SK-N-SH (cell line): Measurements from ENCODE around the gene RAB4A. TPM values are rescaled to one million over a fixed set of nuclear protein-coding genes. Genes with fewer than 3 reads are reported as not detected.

Source experiments
- CTCF ChIA-PET: fragments of 300-600, 350-600 bp; formaldehyde crosslinking; extraction: SDS; loops from one replicate; lab custom pipeline; 2021; lab: Yijun Ruan, JAX
- POLR2A ChIA-PET: fragments of 350-600 bp; sonication (Branson Sonifier 250); formaldehyde crosslinking; extraction: SDS; loops from one replicate; lab custom pipeline; 2020; ENCODE audit warnings: antibody characterized with exemption, inconsistent platforms; lab: Yijun Ruan, JAX
- DNase-seq: peaks from one replicate; pipeline ENCODE4 v3.0.0; 2012
- H2AFZ ChIP-seq: fragments of 200-600 bp; sonication (generic); 2 replicates; pipeline ENCODE4 v1.8.1; 2016; ENCODE audit warnings: antibody characterized with exemption, mild to moderate bottlenecking, low read depth
- H3F3A ChIP-seq: fragments of 200-600 bp; sonication (generic); replicated peaks from 2 replicates; pipeline ENCODE3; 2016; ENCODE audit warnings: antibody characterized with exemption, mild to moderate bottlenecking; ENCODE audit not compliant: insufficient read depth
- H3K27ac ChIP-seq, 2 experiments: fragments of 200-500 bp in 1 of 2; fragments of 200-600 bp in 1 of 2; sonication (Bioruptor generic) in 1 of 2; sonication (generic), shearing (Covaris generic) in 1 of 2; 2 replicates each; pipeline versions ENCODE4 v1.5.1 to v1.6.1; 2014 to 2016; ENCODE audit warnings: low read depth in 2 of 2, inconsistent platforms in 1 of 2, low read length in 1 of 2, mild to moderate bottlenecking in 1 of 2, mixed read lengths in 1 of 2
- H3K27me3 ChIP-seq: fragments of 200-600 bp; sonication (generic), shearing (Covaris generic); 2 replicates; pipeline ENCODE4 v1.6.1; 2016; ENCODE audit warnings: mixed run types; ENCODE audit not compliant: insufficient read depth
- H3K36me3 ChIP-seq, 2 experiments: fragments of 200-500 bp in 1 of 2; fragments of 200-600 bp in 1 of 2; sonication (Bioruptor generic) in 1 of 2; sonication (generic) in 1 of 2; replicated peaks in 1 of 2; 2 replicates each; pipeline versions ENCODE3 to v1.5.1; 2014 to 2016; ENCODE audit warnings: low read length in 1 of 2, mild to moderate bottlenecking in 1 of 2; ENCODE audit not compliant: insufficient read depth in 2 of 2, control insufficient read depth in 1 of 2
- H3K4me1 ChIP-seq, 2 experiments: fragments of 200-500 bp in 1 of 2; fragments of 200-600 bp in 1 of 2; sonication (Bioruptor generic) in 1 of 2; sonication (generic), shearing (Covaris generic) in 1 of 2; 2 replicates each; pipeline versions ENCODE4 v1.5.1 to v1.6.1; 2014 to 2016; ENCODE audit warnings: low read depth in 1 of 2, low read length in 1 of 2, mixed run types in 1 of 2; ENCODE audit not compliant: insufficient read depth in 2 of 2, control insufficient read depth in 1 of 2
- H3K4me2 ChIP-seq: fragments of 200-600 bp; sonication (generic), shearing (Covaris generic); 2 replicates; pipeline ENCODE4 v1.6.1; 2017; ENCODE audit warnings: mixed run types
- H3K4me3 ChIP-seq, 2 experiments: fragments of 200-500 bp in 1 of 2; fragments of 200-600 bp in 1 of 2; sonication (Bioruptor generic) in 1 of 2; sonication (generic), shearing (Covaris generic) in 1 of 2; 2 replicates each; pipeline versions ENCODE4 v1.5.1 to v1.8.1; 2014 to 2016; ENCODE audit warnings: low read depth in 2 of 2, inconsistent platforms in 1 of 2, low read length in 1 of 2, mild to moderate bottlenecking in 1 of 2, mixed read lengths in 1 of 2, moderate library complexity in 1 of 2
- H3K79me2 ChIP-seq: fragments of 200-600 bp; sonication (generic); 2 replicates; pipeline ENCODE4 v1.8.1; 2017; ENCODE audit warnings: mild to moderate bottlenecking; ENCODE audit not compliant: insufficient read depth
- H3K9ac ChIP-seq: fragments of 200-600 bp; sonication (generic); 2 replicates; pipeline ENCODE4 v1.6.1; 2017; ENCODE audit warnings: mixed run types
- H3K9me2 ChIP-seq: fragments of 200-600 bp; sonication (generic); 2 replicates; pipeline ENCODE4 v1.6.1; 2017; ENCODE audit warnings: mixed run types
- H3K9me3 ChIP-seq: fragments of 200-600 bp; sonication (generic); 2 replicates; pipeline ENCODE4 v1.6.1; 2017; ENCODE audit warnings: mixed run types, mild to moderate bottlenecking, moderate library complexity
- H4K20me1 ChIP-seq: fragments of 200-600 bp; sonication (generic); 2 replicates; pipeline ENCODE4 v1.6.1; 2017; ENCODE audit warnings: mild to moderate bottlenecking, mixed run types; ENCODE audit not compliant: insufficient read depth
- CHD2 ChIP-seq: fragments of 150-350 bp; IDR thresholded peaks from 2 replicates; pipeline ENCODE4 v1.6.1; 2018; ENCODE audit warnings: low read length; ENCODE audit not compliant: partially characterized antibody
- EP300 ChIP-seq, 2 experiments: IDR thresholded peaks; 2 replicates each; pipeline versions ENCODE4 v1.4.0 to v1.6.1; 2012; ENCODE audit warnings: borderline replicate concordance in 1 of 2, low read depth in 1 of 2, low read length in 1 of 2
- EZH2phosphoT487 ChIP-seq: fragments of 200-600 bp; sonication (generic); IDR thresholded peaks from 2 replicates; pipeline ENCODE4 v1.6.1; 2017; ENCODE audit warnings: low read depth, mixed run types, mild to moderate bottlenecking, antibody characterized with exemption, moderate library complexity, borderline replicate concordance
- FOSL2 ChIP-seq: IDR thresholded peaks from 2 replicates; pipeline ENCODE4 v1.4.0; 2012; ENCODE audit warnings: low read depth, mild to moderate bottlenecking, moderate library complexity, borderline replicate concordance
- FOXJ3 ChIP-seq: sonication (generic); formaldehyde crosslinking; IDR thresholded peaks from 2 replicates; pipeline ENCODE4 v1.5.1; 2020; ENCODE audit warnings: mild to moderate bottlenecking, missing genetic modification reagents
- FOXM1 ChIP-seq: IDR thresholded peaks from 2 replicates; pipeline ENCODE4 v1.4.0; 2012; ENCODE audit warnings: low read depth, mild to moderate bottlenecking
- GATA2 ChIP-seq: sonication (generic); formaldehyde crosslinking; IDR thresholded peaks from 2 replicates; pipeline ENCODE4 v1.5.0; 2020; ENCODE audit warnings: mild to moderate bottlenecking, missing genetic modification reagents
- NFIC ChIP-seq: IDR thresholded peaks from 2 replicates; pipeline ENCODE4 v1.4.0; 2012; ENCODE audit warnings: borderline replicate concordance
- NRF1 ChIP-seq: IDR thresholded peaks from 2 replicates; pipeline ENCODE4 v1.6.1; 2012; ENCODE audit warnings: low read depth, mild to moderate bottlenecking, low read length
- RXRA ChIP-seq: IDR thresholded peaks from 2 replicates; pipeline ENCODE4 v1.4.0; 2012; ENCODE audit warnings: low read depth, mild to moderate bottlenecking, borderline replicate concordance
- SMC3 ChIP-seq: IDR thresholded peaks from 2 replicates; pipeline ENCODE4 v1.6.1; 2012; ENCODE audit warnings: low read depth, low read length, improper control_type of control experiment
- TAF1 ChIP-seq: IDR thresholded peaks from 2 replicates; pipeline ENCODE4 v1.6.1; 2012; ENCODE audit warnings: low read depth, mild to moderate bottlenecking, low read length, moderate library complexity, borderline replicate concordance
- TCF12 ChIP-seq: IDR thresholded peaks from 2 replicates; pipeline ENCODE4 v1.4.0; 2012
- YY1 ChIP-seq: IDR thresholded peaks from 2 replicates; pipeline ENCODE4 v1.4.0; 2012; ENCODE audit warnings: low read depth, mild to moderate bottlenecking
- WGBS: methylation state at CpG from one replicate; pipeline ENCODE4 v1.1.6; 2017; ENCODE audit warnings: low lambda C conversion rate; 5-methylcytosine and 5-hydroxymethylcytosine counted together
- polyA plus RNA-seq, 3 experiments: library from polyadenylated mRNA; depleted of rRNA; stranded (reverse); fragments of >200 nt; gene quantifications; 2 replicates each; pipeline ENCODE4 v1.2.3, GENCODE V29; 2012
- TF ChIP-seq, protein P1 (sequence below): fragments of 150-350 bp; IDR thresholded peaks from 2 replicates; pipeline ENCODE4 v1.6.1; 2017; ENCODE audit warnings: antibody characterized with exemption, low read length, low read depth, borderline replicate concordance
- TF ChIP-seq, protein P2 (sequence below): fragments of 200-600 bp; sonication (generic); IDR thresholded peaks from 2 replicates; pipeline ENCODE4 v1.6.1; 2017; ENCODE audit warnings: antibody characterized with exemption, mild to moderate bottlenecking, moderate library complexity
- TF ChIP-seq, protein P3 (sequence below): IDR thresholded peaks from 2 replicates; pipeline ENCODE4; 2012
- TF ChIP-seq, protein P4 (sequence below): IDR thresholded peaks from 2 replicates; pipeline ENCODE4 v1.6.1; 2012; ENCODE audit warnings: mild to moderate bottlenecking, low read depth, low read length, moderate library complexity
- TF ChIP-seq, protein P5 (sequence below): IDR thresholded peaks from 2 replicates; pipeline ENCODE4 v1.4.0; 2012; ENCODE audit warnings: low read depth, borderline replicate concordance
- TF ChIP-seq, protein P6 (sequence below): fragments of 150-350 bp; IDR thresholded peaks from 2 replicates; pipeline ENCODE4 v1.6.1; 2016; ENCODE audit warnings: mild to moderate bottlenecking, low read depth, low read length

The RAB4A gene
- polyA plus RNA-seq, 1 of the 3 experiments (the other 2 are of a cell fraction), result 28.1 TPM

DNA sequence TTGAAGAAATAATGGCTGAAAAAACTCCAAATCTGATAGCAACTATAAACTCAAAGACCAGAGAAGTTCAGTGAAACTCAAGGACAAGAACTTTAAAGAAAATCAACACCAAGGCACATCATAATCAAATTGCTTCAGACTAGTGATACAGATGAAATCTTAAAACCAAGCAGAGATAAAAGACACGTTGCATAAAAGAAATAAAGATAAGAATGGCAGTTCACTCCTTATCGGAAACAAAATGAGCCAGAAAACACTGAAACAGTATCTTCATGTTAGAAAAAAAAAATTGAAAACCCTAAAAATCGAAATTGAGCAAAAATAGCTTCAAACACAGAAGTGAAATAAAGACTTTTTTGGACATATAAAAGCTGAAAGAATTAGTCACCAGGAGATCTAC, 4.6 kb upstream of the RAB4A start:
- Histone ChIP-seq H3K4me2 (no peak overlapping the region), H3K36me3 (no peaks in the 10 kb centered on the region), H3K4me3 (no peak overlapping the region), H4K20me1 (no peaks in the 10 kb centered on the region), H3K27ac (no peak overlapping the region), H3K79me2 (no peaks in the 10 kb centered on the region), H3K9me3 (no peaks in the 10 kb centered on the region), H3K4me1 (peaks cover 0 to 4% of the 10 kb centered on the region in 2 experiments; a peak in 2 of 4 replicates), H2AFZ (no peak overlapping the region), H3F3A (peaks cover 6% of the 10 kb centered on the region), H3K27me3 (no peaks in the 10 kb centered on the region), H3K9ac (no peak overlapping the region), H3K9me2 (no peaks in the 10 kb centered on the region)
- ChIA-PET POLR2A (no interaction called here), CTCF (interaction anchor here (1.3 kb wide), 1 partner anchor 8 kb away, joined by 4 read pairs; no protein-coding TSS in a partner anchor)
- no peak for DNase-seq
- TF ChIP-seq, protein P1, sequence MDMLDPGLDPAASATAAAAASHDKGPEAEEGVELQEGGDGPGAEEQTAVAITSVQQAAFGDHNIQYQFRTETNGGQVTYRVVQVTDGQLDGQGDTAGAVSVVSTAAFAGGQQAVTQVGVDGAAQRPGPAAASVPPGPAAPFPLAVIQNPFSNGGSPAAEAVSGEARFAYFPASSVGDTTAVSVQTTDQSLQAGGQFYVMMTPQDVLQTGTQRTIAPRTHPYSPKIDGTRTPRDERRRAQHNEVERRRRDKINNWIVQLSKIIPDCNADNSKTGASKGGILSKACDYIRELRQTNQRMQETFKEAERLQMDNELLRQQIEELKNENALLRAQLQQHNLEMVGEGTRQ, result no peak
- TF ChIP-seq GATA2 (CRISPR knock-in tag) (no peak), RXRA (no peak), FOXM1 (no peak), CHD2 (no peak), YY1 (no peak), SMC3 (no peak), EZH2phosphoT487 (no peak), NRF1 (no peak), EP300 (IDR thresholded peaks at IDR 0.05; ENCODE audit: borderline replicate concordance in 1 of 2, low read depth in 1 of 2, low read length in 1 of 2) (no peak), FOXJ3 (CRISPR knock-in tag) (no peak), TCF12 (no peak), FOSL2 (no peak), TAF1 (no peak), NFIC (no peak)
- TF ChIP-seq, protein P2, sequence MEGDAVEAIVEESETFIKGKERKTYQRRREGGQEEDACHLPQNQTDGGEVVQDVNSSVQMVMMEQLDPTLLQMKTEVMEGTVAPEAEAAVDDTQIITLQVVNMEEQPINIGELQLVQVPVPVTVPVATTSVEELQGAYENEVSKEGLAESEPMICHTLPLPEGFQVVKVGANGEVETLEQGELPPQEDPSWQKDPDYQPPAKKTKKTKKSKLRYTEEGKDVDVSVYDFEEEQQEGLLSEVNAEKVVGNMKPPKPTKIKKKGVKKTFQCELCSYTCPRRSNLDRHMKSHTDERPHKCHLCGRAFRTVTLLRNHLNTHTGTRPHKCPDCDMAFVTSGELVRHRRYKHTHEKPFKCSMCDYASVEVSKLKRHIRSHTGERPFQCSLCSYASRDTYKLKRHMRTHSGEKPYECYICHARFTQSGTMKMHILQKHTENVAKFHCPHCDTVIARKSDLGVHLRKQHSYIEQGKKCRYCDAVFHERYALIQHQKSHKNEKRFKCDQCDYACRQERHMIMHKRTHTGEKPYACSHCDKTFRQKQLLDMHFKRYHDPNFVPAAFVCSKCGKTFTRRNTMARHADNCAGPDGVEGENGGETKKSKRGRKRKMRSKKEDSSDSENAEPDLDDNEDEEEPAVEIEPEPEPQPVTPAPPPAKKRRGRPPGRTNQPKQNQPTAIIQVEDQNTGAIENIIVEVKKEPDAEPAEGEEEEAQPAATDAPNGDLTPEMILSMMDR, result no peak
- TF ChIP-seq, protein P3, sequence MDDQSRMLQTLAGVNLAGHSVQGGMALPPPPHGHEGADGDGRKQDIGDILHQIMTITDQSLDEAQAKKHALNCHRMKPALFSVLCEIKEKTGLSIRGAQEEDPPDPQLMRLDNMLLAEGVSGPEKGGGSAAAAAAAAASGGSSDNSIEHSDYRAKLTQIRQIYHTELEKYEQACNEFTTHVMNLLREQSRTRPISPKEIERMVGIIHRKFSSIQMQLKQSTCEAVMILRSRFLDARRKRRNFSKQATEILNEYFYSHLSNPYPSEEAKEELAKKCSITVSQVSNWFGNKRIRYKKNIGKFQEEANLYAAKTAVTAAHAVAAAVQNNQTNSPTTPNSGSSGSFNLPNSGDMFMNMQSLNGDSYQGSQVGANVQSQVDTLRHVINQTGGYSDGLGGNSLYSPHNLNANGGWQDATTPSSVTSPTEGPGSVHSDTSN, result no peak
- TF ChIP-seq, protein P4, sequence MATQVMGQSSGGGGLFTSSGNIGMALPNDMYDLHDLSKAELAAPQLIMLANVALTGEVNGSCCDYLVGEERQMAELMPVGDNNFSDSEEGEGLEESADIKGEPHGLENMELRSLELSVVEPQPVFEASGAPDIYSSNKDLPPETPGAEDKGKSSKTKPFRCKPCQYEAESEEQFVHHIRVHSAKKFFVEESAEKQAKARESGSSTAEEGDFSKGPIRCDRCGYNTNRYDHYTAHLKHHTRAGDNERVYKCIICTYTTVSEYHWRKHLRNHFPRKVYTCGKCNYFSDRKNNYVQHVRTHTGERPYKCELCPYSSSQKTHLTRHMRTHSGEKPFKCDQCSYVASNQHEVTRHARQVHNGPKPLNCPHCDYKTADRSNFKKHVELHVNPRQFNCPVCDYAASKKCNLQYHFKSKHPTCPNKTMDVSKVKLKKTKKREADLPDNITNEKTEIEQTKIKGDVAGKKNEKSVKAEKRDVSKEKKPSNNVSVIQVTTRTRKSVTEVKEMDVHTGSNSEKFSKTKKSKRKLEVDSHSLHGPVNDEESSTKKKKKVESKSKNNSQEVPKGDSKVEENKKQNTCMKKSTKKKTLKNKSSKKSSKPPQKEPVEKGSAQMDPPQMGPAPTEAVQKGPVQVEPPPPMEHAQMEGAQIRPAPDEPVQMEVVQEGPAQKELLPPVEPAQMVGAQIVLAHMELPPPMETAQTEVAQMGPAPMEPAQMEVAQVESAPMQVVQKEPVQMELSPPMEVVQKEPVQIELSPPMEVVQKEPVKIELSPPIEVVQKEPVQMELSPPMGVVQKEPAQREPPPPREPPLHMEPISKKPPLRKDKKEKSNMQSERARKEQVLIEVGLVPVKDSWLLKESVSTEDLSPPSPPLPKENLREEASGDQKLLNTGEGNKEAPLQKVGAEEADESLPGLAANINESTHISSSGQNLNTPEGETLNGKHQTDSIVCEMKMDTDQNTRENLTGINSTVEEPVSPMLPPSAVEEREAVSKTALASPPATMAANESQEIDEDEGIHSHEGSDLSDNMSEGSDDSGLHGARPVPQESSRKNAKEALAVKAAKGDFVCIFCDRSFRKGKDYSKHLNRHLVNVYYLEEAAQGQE, result no peak
- TF ChIP-seq, protein P5, sequence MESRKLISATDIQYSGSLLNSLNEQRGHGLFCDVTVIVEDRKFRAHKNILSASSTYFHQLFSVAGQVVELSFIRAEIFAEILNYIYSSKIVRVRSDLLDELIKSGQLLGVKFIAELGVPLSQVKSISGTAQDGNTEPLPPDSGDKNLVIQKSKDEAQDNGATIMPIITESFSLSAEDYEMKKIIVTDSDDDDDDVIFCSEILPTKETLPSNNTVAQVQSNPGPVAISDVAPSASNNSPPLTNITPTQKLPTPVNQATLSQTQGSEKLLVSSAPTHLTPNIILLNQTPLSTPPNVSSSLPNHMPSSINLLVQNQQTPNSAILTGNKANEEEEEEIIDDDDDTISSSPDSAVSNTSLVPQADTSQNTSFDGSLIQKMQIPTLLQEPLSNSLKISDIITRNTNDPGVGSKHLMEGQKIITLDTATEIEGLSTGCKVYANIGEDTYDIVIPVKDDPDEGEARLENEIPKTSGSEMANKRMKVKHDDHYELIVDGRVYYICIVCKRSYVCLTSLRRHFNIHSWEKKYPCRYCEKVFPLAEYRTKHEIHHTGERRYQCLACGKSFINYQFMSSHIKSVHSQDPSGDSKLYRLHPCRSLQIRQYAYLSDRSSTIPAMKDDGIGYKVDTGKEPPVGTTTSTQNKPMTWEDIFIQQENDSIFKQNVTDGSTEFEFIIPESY, result no peak
- TF ChIP-seq, protein P6, sequence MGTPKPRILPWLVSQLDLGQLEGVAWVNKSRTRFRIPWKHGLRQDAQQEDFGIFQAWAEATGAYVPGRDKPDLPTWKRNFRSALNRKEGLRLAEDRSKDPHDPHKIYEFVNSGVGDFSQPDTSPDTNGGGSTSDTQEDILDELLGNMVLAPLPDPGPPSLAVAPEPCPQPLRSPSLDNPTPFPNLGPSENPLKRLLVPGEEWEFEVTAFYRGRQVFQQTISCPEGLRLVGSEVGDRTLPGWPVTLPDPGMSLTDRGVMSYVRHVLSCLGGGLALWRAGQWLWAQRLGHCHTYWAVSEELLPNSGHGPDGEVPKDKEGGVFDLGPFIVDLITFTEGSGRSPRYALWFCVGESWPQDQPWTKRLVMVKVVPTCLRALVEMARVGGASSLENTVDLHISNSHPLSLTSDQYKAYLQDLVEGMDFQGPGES, result no peak
- WGBS, result 63% methylated on average over 3 of the region's 3 CpGs
